Panc1 (cell line): Measurements from ENCODE around the gene CKLF. TPM values are rescaled to one million over a fixed set of nuclear protein-coding genes. Genes with fewer than 3 reads are reported as not detected.

Experiments used
- ATAC-seq: fragments of 200-7000 bp; cut with Tn5 transposase; 2 replicates; pipeline ENCODE4 v1.9.1; 2020; ENCODE audit warnings: mild to moderate bottlenecking, moderate library complexity
- BruUV-seq: library from RNA; stranded (reverse); fragments of 400-500 nt; replicated peaks from 2 replicates; lab custom pipeline; 2021; lab: Mats Ljungman, UMichigan
- CTCF ChIA-PET: fragments of 300-600 bp; sonication (Branson Sonifier 250); formaldehyde crosslinking; loops from one replicate; lab custom pipeline; 2022; ENCODE audit warnings: antibody characterized with exemption; lab: Charles Lee
- POLR2A ChIA-PET: fragments of 300-600 bp; sonication (Branson Sonifier 250); formaldehyde crosslinking; loops from one replicate; lab custom pipeline; 2022; ENCODE audit warnings: antibody characterized with exemption; lab: Charles Lee
- DNase-seq: peaks from one replicate; pipeline ENCODE4 v3.0.0-alpha.2; 2010; ENCODE audit warnings: low read depth, low spot score
- H3K27ac ChIP-seq: 2 replicates; pipeline ENCODE4 v1.5.1; 2011; ENCODE audit warnings: mild to moderate bottlenecking, low read length, inconsistent platforms
- H3K27me3 ChIP-seq: fragments of 200-500 bp; sonication (Bioruptor generic); 2 replicates; pipeline ENCODE4 v1.6.0; 2014; ENCODE audit warnings: low read length, inconsistent platforms; ENCODE audit not compliant: control insufficient read depth, insufficient read depth
- H3K36me3 ChIP-seq: fragments of 200-500 bp; sonication (Bioruptor generic); 2 replicates; pipeline ENCODE4 v1.5.1; 2014; ENCODE audit warnings: inconsistent platforms, mild to moderate bottlenecking, low read length, moderate library complexity; ENCODE audit not compliant: control insufficient read depth, insufficient read depth
- H3K4me1 ChIP-seq: 2 replicates; pipeline ENCODE4 v1.5.1; 2011; ENCODE audit warnings: inconsistent platforms, mild to moderate bottlenecking, low read length, moderate library complexity; ENCODE audit not compliant: control insufficient read depth, insufficient read depth
- H3K4me3 ChIP-seq, 2 experiments: 2 replicates each; pipeline ENCODE4 v1.5.1; 2011 to 2012; ENCODE audit warnings: low read depth in 2 of 2, low read length in 2 of 2, mild to moderate bottlenecking in 2 of 2, inconsistent platforms in 1 of 2, moderate library complexity in 1 of 2
- H3K9me3 ChIP-seq: fragments of 200-500 bp; sonication (Bioruptor generic); 2 replicates; pipeline ENCODE4 v1.5.1; 2014; ENCODE audit warnings: low read depth, mild to moderate bottlenecking, inconsistent platforms, low read length, moderate library complexity; ENCODE audit not compliant: control insufficient read depth, insufficient read depth
- POLR2AphosphoS5 ChIP-seq: IDR thresholded peaks from 2 replicates; pipeline ENCODE4 v1.6.1; 2012; ENCODE audit warnings: mild to moderate bottlenecking, low read depth, low read length, moderate library complexity
- SIN3A ChIP-seq: IDR thresholded peaks from 2 replicates; pipeline ENCODE4 v1.6.1; 2012; ENCODE audit warnings: low read depth, mild to moderate bottlenecking, low read length, moderate library complexity, borderline replicate concordance; ENCODE audit not compliant: insufficient read depth
- TCF7L2 ChIP-seq: IDR thresholded peaks from 2 replicates; pipeline ENCODE4 v1.6.1; 2011; ENCODE audit warnings: mild to moderate bottlenecking, low read depth, low read length, inconsistent platforms
- in situ Hi-C: cut with HindIII; loops from 2 replicates; pipeline ENCODE4 v1.10.0; 2016; ENCODE audit warnings: low sequenced_read_pairs, low pct_unique_long_range_greater_than_20kb
- intact Hi-C: fragments of 100-400 bp; cut with micrococcal nuclease; formaldehyde crosslinking; loops from one replicate; pipeline ENCODE4 v1.10.0; 2022; ENCODE audit not compliant: unreplicated experiment
- total RNA-seq: library from RNA; stranded (reverse); gene quantifications from one replicate; pipeline ENCODE4 v1.2.1, GENCODE V29; 2021; ENCODE audit not compliant: unreplicated experiment
- TF ChIP-seq, protein P1 (sequence below), 2 experiments: IDR thresholded peaks; 2 replicates each; pipeline ENCODE4 v1.6.1; 2011 to 2012; ENCODE audit warnings: low read depth in 2 of 2, control low read depth in 1 of 2, low read length in 1 of 2, mild to moderate bottlenecking in 1 of 2, moderate library complexity in 1 of 2; ENCODE audit not compliant: insufficient read depth in 1 of 2
- TF ChIP-seq, protein P2 (sequence below): fragments of 450-650 bp; IDR thresholded peaks from 2 replicates; pipeline ENCODE4 v1.5.1; 2017; ENCODE audit warnings: mild to moderate bottlenecking

Gene CKLF
- total RNA-seq, 1 experiment from 2014 or later: 88.1 TPM

DNA sequence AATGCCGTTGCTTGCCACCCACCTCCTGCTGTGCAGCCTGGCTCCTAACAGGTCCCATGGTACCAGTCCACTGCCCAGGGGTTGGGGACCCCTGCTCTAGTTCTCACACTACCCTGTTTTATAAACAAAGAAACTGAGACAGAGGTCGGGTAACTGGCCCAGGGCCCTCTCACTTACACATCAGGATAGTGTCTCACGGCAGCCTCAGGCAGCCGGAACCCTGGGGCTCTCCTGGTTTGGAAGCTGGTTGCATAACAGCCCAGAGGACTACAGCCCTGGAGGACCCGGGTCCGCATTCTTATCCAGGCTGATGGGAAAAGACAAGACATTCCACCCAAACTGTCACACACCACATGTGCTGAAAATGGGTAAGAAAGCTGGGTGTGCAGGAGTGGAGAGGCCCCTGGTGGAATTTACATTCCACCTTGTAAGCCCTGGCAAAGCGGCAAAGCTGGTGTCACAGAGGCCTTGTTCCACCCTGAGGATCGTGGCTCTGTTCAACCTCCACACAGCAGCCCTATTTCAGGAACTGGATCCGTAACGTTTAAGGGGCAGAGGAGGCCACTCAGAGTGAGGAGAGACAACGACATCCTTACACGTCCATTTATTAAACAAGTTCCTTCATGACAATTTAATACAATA lies 61.9 kb downstream of the CKLF start:
- CTCF ChIA-PET: no interaction called here
- no TSS peak for BruUV-seq
- Histone ChIP-seq H3K27ac (no peak overlapping the region), H3K27me3 (no peaks in the 10 kb centered on the region), H3K36me3 (peaks cover 6% of the 10 kb centered on the region), H3K4me1 (peaks cover 31% of the 10 kb centered on the region), H3K4me3 (no peak overlapping the region), H3K9me3 (no peaks in the 10 kb centered on the region)
- no peak for TF ChIP-seq SIN3A
- TF ChIP-seq, protein P1, sequence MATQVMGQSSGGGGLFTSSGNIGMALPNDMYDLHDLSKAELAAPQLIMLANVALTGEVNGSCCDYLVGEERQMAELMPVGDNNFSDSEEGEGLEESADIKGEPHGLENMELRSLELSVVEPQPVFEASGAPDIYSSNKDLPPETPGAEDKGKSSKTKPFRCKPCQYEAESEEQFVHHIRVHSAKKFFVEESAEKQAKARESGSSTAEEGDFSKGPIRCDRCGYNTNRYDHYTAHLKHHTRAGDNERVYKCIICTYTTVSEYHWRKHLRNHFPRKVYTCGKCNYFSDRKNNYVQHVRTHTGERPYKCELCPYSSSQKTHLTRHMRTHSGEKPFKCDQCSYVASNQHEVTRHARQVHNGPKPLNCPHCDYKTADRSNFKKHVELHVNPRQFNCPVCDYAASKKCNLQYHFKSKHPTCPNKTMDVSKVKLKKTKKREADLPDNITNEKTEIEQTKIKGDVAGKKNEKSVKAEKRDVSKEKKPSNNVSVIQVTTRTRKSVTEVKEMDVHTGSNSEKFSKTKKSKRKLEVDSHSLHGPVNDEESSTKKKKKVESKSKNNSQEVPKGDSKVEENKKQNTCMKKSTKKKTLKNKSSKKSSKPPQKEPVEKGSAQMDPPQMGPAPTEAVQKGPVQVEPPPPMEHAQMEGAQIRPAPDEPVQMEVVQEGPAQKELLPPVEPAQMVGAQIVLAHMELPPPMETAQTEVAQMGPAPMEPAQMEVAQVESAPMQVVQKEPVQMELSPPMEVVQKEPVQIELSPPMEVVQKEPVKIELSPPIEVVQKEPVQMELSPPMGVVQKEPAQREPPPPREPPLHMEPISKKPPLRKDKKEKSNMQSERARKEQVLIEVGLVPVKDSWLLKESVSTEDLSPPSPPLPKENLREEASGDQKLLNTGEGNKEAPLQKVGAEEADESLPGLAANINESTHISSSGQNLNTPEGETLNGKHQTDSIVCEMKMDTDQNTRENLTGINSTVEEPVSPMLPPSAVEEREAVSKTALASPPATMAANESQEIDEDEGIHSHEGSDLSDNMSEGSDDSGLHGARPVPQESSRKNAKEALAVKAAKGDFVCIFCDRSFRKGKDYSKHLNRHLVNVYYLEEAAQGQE (IDR thresholded peaks at IDR 0.05; ENCODE audit: insufficient read depth in 1 of 2, low read depth in 2 of 2, low read length in 1 of 2): no peak
- TF ChIP-seq, protein P2, sequence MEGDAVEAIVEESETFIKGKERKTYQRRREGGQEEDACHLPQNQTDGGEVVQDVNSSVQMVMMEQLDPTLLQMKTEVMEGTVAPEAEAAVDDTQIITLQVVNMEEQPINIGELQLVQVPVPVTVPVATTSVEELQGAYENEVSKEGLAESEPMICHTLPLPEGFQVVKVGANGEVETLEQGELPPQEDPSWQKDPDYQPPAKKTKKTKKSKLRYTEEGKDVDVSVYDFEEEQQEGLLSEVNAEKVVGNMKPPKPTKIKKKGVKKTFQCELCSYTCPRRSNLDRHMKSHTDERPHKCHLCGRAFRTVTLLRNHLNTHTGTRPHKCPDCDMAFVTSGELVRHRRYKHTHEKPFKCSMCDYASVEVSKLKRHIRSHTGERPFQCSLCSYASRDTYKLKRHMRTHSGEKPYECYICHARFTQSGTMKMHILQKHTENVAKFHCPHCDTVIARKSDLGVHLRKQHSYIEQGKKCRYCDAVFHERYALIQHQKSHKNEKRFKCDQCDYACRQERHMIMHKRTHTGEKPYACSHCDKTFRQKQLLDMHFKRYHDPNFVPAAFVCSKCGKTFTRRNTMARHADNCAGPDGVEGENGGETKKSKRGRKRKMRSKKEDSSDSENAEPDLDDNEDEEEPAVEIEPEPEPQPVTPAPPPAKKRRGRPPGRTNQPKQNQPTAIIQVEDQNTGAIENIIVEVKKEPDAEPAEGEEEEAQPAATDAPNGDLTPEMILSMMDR: no peak
- TF ChIP-seq POLR2AphosphoS5: no peak
- TF ChIP-seq TCF7L2: no peak
- intact Hi-C loops (no loop called here), in situ Hi-C loops (no loop called here)
- ATAC-seq (no peak), DNase-seq (no peak)
- POLR2A ChIA-PET: no interaction called here

Other genes with a start within 250 kb of the CKLF start
- gene CDH5, start 185.9 kb upstream of the CKLF start, total RNA-seq: 0.18 TPM
- gene BEAN1, start 125.3 kb upstream of the CKLF start, total RNA-seq: not detected
- gene TK2, start 2.5 kb upstream of the CKLF start, total RNA-seq: 17.1 TPM
- gene CMTM1, start 13.9 kb downstream of the CKLF start, total RNA-seq: 7.1 TPM
- gene CMTM2, start 26.9 kb downstream of the CKLF start, total RNA-seq: not detected
- 45.8 TPM for gene CMTM3, start 52.1 kb downstream of the CKLF start, total RNA-seq
- gene CMTM4, start 144.2 kb downstream of the CKLF start, total RNA-seq: 51.9 TPM
- gene DYNC1LI2, start 199.0 kb downstream of the CKLF start, total RNA-seq: 103 TPM
- gene TERB1, start 249.0 kb downstream of the CKLF start, total RNA-seq: not detected